ENCODE measurements around the gene NDUFB2.

NDUFB2 gene

GRCh38 chr7:140654661-140655060 is 41.8 kb upstream of the NDUFB2 start:
- no peak overlapping the region for H3K27ac ChIP-seq (ENCODE audit: low read depth, low read length, poor library complexity, severe bottlenecking)
- H3K4me2 ChIP-seq (ENCODE audit: low read length), result no peak overlapping the region
- TF ChIP-seq, protein P1, sequence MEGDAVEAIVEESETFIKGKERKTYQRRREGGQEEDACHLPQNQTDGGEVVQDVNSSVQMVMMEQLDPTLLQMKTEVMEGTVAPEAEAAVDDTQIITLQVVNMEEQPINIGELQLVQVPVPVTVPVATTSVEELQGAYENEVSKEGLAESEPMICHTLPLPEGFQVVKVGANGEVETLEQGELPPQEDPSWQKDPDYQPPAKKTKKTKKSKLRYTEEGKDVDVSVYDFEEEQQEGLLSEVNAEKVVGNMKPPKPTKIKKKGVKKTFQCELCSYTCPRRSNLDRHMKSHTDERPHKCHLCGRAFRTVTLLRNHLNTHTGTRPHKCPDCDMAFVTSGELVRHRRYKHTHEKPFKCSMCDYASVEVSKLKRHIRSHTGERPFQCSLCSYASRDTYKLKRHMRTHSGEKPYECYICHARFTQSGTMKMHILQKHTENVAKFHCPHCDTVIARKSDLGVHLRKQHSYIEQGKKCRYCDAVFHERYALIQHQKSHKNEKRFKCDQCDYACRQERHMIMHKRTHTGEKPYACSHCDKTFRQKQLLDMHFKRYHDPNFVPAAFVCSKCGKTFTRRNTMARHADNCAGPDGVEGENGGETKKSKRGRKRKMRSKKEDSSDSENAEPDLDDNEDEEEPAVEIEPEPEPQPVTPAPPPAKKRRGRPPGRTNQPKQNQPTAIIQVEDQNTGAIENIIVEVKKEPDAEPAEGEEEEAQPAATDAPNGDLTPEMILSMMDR (IDR thresholded peaks at IDR 0.05; ENCODE audit: low read length), result no peak
- TF ChIP-seq EZH2 (IDR thresholded peaks at IDR 0.05; ENCODE audit: borderline replicate concordance, low read length), result no peak
- peaks cover 10% of the 10 kb centered on the region for H3K4me1 ChIP-seq (ENCODE audit: insufficient read depth, low read length, severe bottlenecking)
- H3F3A ChIP-seq (ENCODE audit: insufficient read depth, low read length), result no peaks in the 10 kb centered on the region
- no peak overlapping the region for H3K4me3 ChIP-seq (ENCODE audit: low read depth, low read length, poor library complexity, severe bottlenecking)
- no peaks in the 10 kb centered on the region for H4K20me1 ChIP-seq (ENCODE audit: insufficient read depth, low read length)
- H3K9me2 ChIP-seq (ENCODE audit: low read depth, low read length), result no peaks in the 10 kb centered on the region
- peaks cover 3% of the 10 kb centered on the region; the same call in 1 of the 2 replicates for H3K9me3 ChIP-seq (ENCODE audit: low read length)
- H2AFZ ChIP-seq (ENCODE audit: low read length), result no peak overlapping the region
- no peak overlapping the region for H3K9ac ChIP-seq (ENCODE audit: low read length)
- H3K27me3 ChIP-seq (ENCODE audit: insufficient read depth, low read length), result peaks cover 13% of the 10 kb centered on the region; the same call in 1 of the 2 replicates
- H3K36me3 ChIP-seq (ENCODE audit: insufficient read depth, low read length), result no peaks in the 10 kb centered on the region; the same call in 1 of the 2 replicates
- H3K79me2 ChIP-seq (ENCODE audit: insufficient read depth, low read length), result no peaks in the 10 kb centered on the region

GRCh38 chr7:140655511-140656408 is 40.7 kb upstream of the NDUFB2 start:
- Histone ChIP-seq H3K4me2 (ENCODE audit: low read length) (peak overlapping the region; percentile 60; the same call in 1 of the 2 replicates), H3K36me3 (ENCODE audit: insufficient read depth, low read length) (no peaks in the 10 kb centered on the region; the same call in 1 of the 2 replicates), H4K20me1 (ENCODE audit: insufficient read depth, low read length) (no peaks in the 10 kb centered on the region), H3K9ac (ENCODE audit: low read length) (no peak overlapping the region), H2AFZ (ENCODE audit: low read length) (no peak overlapping the region), H3K4me3 (ENCODE audit: low read depth, low read length, poor library complexity, severe bottlenecking) (peak overlapping the region; percentile 24), H3K9me2 (ENCODE audit: low read depth, low read length) (no peaks in the 10 kb centered on the region), H3K27me3 (ENCODE audit: insufficient read depth, low read length) (peaks cover 12% of the 10 kb centered on the region; the same call in 1 of the 2 replicates), H3K79me2 (ENCODE audit: insufficient read depth, low read length) (no peaks in the 10 kb centered on the region), H3K27ac (ENCODE audit: low read depth, low read length, poor library complexity, severe bottlenecking) (no peak overlapping the region), H3K4me1 (ENCODE audit: insufficient read depth, low read length, severe bottlenecking) (peaks cover 10% of the 10 kb centered on the region), H3K9me3 (ENCODE audit: low read length) (peaks cover 3% of the 10 kb centered on the region; the same call in 1 of the 2 replicates), H3F3A (ENCODE audit: insufficient read depth, low read length) (no peaks in the 10 kb centered on the region)
- TF ChIP-seq EZH2 (IDR thresholded peaks at IDR 0.05; ENCODE audit: borderline replicate concordance, low read length), result no peak
- TF ChIP-seq, protein P1 (IDR thresholded peaks at IDR 0.05; ENCODE audit: low read length), result no peak

GRCh38 chr7:140656548-140657515 is 39.7 kb upstream of the NDUFB2 start:
- peaks cover 10% of the 10 kb centered on the region for H3K4me1 ChIP-seq (ENCODE audit: insufficient read depth, low read length, severe bottlenecking)
- TF ChIP-seq EZH2 (IDR thresholded peaks at IDR 0.05; ENCODE audit: borderline replicate concordance, low read length), result no peak
- TF ChIP-seq, protein P1 (IDR thresholded peaks at IDR 0.05; ENCODE audit: low read length), result no peak
- H3K36me3 ChIP-seq (ENCODE audit: insufficient read depth, low read length), result no peaks in the 10 kb centered on the region; the same call in 1 of the 2 replicates
- peaks cover 12% of the 10 kb centered on the region; the same call in 1 of the 2 replicates for H3K27me3 ChIP-seq (ENCODE audit: insufficient read depth, low read length)
- peaks cover 3% of the 10 kb centered on the region; the same call in 1 of the 2 replicates for H3K9me3 ChIP-seq (ENCODE audit: low read length)
- no peak overlapping the region for H3K27ac ChIP-seq (ENCODE audit: low read depth, low read length, poor library complexity, severe bottlenecking)
- H3K9ac ChIP-seq (ENCODE audit: low read length), result no peak overlapping the region; the same call in 1 of the 2 replicates
- H2AFZ ChIP-seq (ENCODE audit: low read length), result 0 out of 2 replicates have a peak overlapping the region, but pooled peaks have one; percentile 6
- no peaks in the 10 kb centered on the region for H3K79me2 ChIP-seq (ENCODE audit: insufficient read depth, low read length)
- peak overlapping the region; percentile 60 for H3K4me2 ChIP-seq (ENCODE audit: low read length)
- peak overlapping the region; percentile 24 for H3K4me3 ChIP-seq (ENCODE audit: low read depth, low read length, poor library complexity, severe bottlenecking)
- H3K9me2 ChIP-seq (ENCODE audit: low read depth, low read length), result no peaks in the 10 kb centered on the region
- H4K20me1 ChIP-seq (ENCODE audit: insufficient read depth, low read length), result no peaks in the 10 kb centered on the region
- H3F3A ChIP-seq (ENCODE audit: insufficient read depth, low read length), result no peaks in the 10 kb centered on the region

Data from OCI-LY1 (cell line).